H9 (cell line): ENCODE data around the gene OGFR. TPM values are rescaled to one million over a fixed set of nuclear protein-coding genes. Genes with fewer than 3 reads are reported as not detected.

ENCODE experiments used
- DNase-seq: peaks from one replicate; pipeline ENCODE4 v3.0.0-alpha.2; 2017
- H2AFZ ChIP-seq: one replicate; pipeline ENCODE4 v1.6.1; 2013; ENCODE audit warnings: mild to moderate bottlenecking, low read length, control low read depth, moderate library complexity
- H2AK5ac ChIP-seq: 2 replicates; pipeline ENCODE4 v1.6.1; 2013; ENCODE audit warnings: low read length, control low read depth, mixed read lengths; ENCODE audit not compliant: insufficient read length
- H2BK120ac ChIP-seq: one replicate; pipeline ENCODE4 v1.6.1; 2013; ENCODE audit warnings: low read depth, mild to moderate bottlenecking, low read length, control low read depth, inconsistent platforms; ENCODE audit not compliant: poor library complexity, severe bottlenecking
- H2BK12ac ChIP-seq: 2 replicates; pipeline ENCODE4 v1.6.1; 2013; ENCODE audit warnings: low read length, control low read depth, mixed read lengths, low read depth; ENCODE audit not compliant: insufficient read length
- H2BK15ac ChIP-seq: 2 replicates; pipeline ENCODE4 v1.6.1; 2013; ENCODE audit warnings: low read depth, low read length, control low read depth
- H2BK20ac ChIP-seq: one replicate; pipeline ENCODE4 v1.6.1; 2013; ENCODE audit warnings: low read depth, mild to moderate bottlenecking, low read length, control low read depth, inconsistent platforms; ENCODE audit not compliant: poor library complexity, severe bottlenecking
- H2BK5ac ChIP-seq: 2 replicates; pipeline ENCODE4 v1.6.1; 2013; ENCODE audit warnings: low read length, control low read depth, mixed read lengths; ENCODE audit not compliant: insufficient read length
- H3K14ac ChIP-seq: 2 replicates; pipeline ENCODE4 v1.6.1; 2013; ENCODE audit warnings: low read length, control low read depth; ENCODE audit not compliant: insufficient read depth
- H3K18ac ChIP-seq: 2 replicates; pipeline ENCODE4 v1.6.1; 2013; ENCODE audit warnings: low read depth, mild to moderate bottlenecking, mixed read lengths, low read length, control low read depth; ENCODE audit not compliant: insufficient read length
- H3K23ac ChIP-seq: 2 replicates; pipeline ENCODE4 v1.6.1; 2013; ENCODE audit warnings: low read length, control low read depth, mixed read lengths, low read depth; ENCODE audit not compliant: insufficient read length
- H3K23me2 ChIP-seq: 2 replicates; pipeline ENCODE4 v1.6.1; 2013; ENCODE audit warnings: low read depth, mild to moderate bottlenecking, mixed read lengths, low read length, control low read depth; ENCODE audit not compliant: insufficient read length, poor library complexity, severe bottlenecking
- H3K27ac ChIP-seq: 2 replicates; pipeline ENCODE4 v1.5.1; 2013; ENCODE audit warnings: low read length, control low read depth, mixed read lengths, low read depth; ENCODE audit not compliant: insufficient read length
- H3K27me3 ChIP-seq: 2 replicates; pipeline ENCODE4 v1.6.1; 2013; ENCODE audit warnings: low read length, control low read depth, inconsistent platforms; ENCODE audit not compliant: insufficient read depth
- H3K4ac ChIP-seq: 2 replicates; pipeline ENCODE4 v1.6.1; 2013; ENCODE audit warnings: low read depth, mild to moderate bottlenecking, control low read depth, inconsistent platforms, low read length, moderate library complexity
- H3K4me1 ChIP-seq: 2 replicates; pipeline ENCODE4 v1.6.1; 2013; ENCODE audit warnings: low read length, control low read depth, inconsistent platforms; ENCODE audit not compliant: insufficient read depth
- H3K4me2 ChIP-seq: 2 replicates; pipeline ENCODE4 v1.6.1; 2013; ENCODE audit warnings: low read length, control low read depth, mixed read lengths; ENCODE audit not compliant: insufficient read length, insufficient read depth
- H3K56ac ChIP-seq: 2 replicates; pipeline ENCODE4 v1.6.1; 2013; ENCODE audit warnings: low read depth, mild to moderate bottlenecking, mixed read lengths, low read length, control low read depth; ENCODE audit not compliant: insufficient read length
- H3K79me1 ChIP-seq: 2 replicates; pipeline ENCODE4 v1.6.1; 2013; ENCODE audit warnings: low read depth, mild to moderate bottlenecking, moderate library complexity, low read length, control low read depth, inconsistent platforms; ENCODE audit not compliant: insufficient read depth, poor library complexity, severe bottlenecking
- H3K79me2 ChIP-seq: 2 replicates; pipeline ENCODE4 v1.6.1; 2013; ENCODE audit warnings: low read length, control low read depth, inconsistent platforms; ENCODE audit not compliant: insufficient read depth
- H3K9ac ChIP-seq: 2 replicates; pipeline ENCODE4 v1.6.1; 2013; ENCODE audit warnings: low read length, control low read depth, mixed read lengths; ENCODE audit not compliant: insufficient read length; ENCODE audit errors: extremely low read depth
- H3K9me3 ChIP-seq: one replicate; pipeline ENCODE4 v1.6.1; 2013; ENCODE audit warnings: low read depth, low read length, inconsistent platforms; ENCODE audit not compliant: control insufficient read depth
- H3T11ph ChIP-seq: one replicate; pipeline ENCODE4 v1.6.1; 2013; ENCODE audit warnings: mild to moderate bottlenecking, low read length, control low read depth, inconsistent platforms
- H4K20me1 ChIP-seq: one replicate; pipeline ENCODE4 v1.6.1; 2013; ENCODE audit not compliant: control insufficient read depth, insufficient read length, insufficient read depth
- H4K5ac ChIP-seq: 2 replicates; pipeline ENCODE4 v1.6.1; 2013; ENCODE audit warnings: low read depth, mild to moderate bottlenecking, mixed read lengths, low read length, control low read depth; ENCODE audit not compliant: insufficient read length
- H4K8ac ChIP-seq: replicated peaks from 2 replicates; pipeline ENCODE4 v1.6.1; 2013; ENCODE audit warnings: low read length, control low read depth, mixed read lengths, low read depth; ENCODE audit not compliant: insufficient read length
- H4K91ac ChIP-seq: 2 replicates; pipeline ENCODE4 v1.6.1; 2013; ENCODE audit warnings: low read depth, mild to moderate bottlenecking, moderate library complexity, mixed read lengths, low read length, control low read depth; ENCODE audit not compliant: insufficient read length
- H3K27ac Mint-ChIP-seq, 3 experiments: 2 replicates in 2 of 3; 3 replicates in 1 of 3; pipeline ENCODE4 v1.8.0; 2020 to 2021; ENCODE audit warnings: mixed read lengths in 3 of 3, mild to moderate bottlenecking in 1 of 3, moderate library complexity in 1 of 3
- H3K27me3 Mint-ChIP-seq: 2 replicates; pipeline ENCODE4 v1.8.0; 2021; ENCODE audit warnings: low read depth, mild to moderate bottlenecking, moderate library complexity, mixed read lengths
- H3K36me3 Mint-ChIP-seq, 3 experiments: 2 replicates in 2 of 3; 3 replicates in 1 of 3; pipeline ENCODE4 v1.8.0; 2020 to 2021; ENCODE audit warnings: low read depth in 3 of 3, mixed read lengths in 3 of 3; ENCODE audit not compliant: insufficient read depth in 1 of 3
- H3K4me1 Mint-ChIP-seq, 2 experiments: 2 replicates each; pipeline ENCODE4 v1.8.0; 2020; ENCODE audit warnings: mixed read lengths in 2 of 2
- H3K4me3 Mint-ChIP-seq, 2 experiments: 2 replicates in 1 of 2; 3 replicates in 1 of 2; pipeline ENCODE4 v1.8.0; 2020 to 2021; ENCODE audit warnings: mild to moderate bottlenecking in 2 of 2, mixed read lengths in 2 of 2, moderate library complexity in 1 of 2
- H3K9me3 Mint-ChIP-seq, 2 experiments: 2 replicates in 1 of 2; 3 replicates in 1 of 2; pipeline ENCODE4 v1.8.0; 2020; ENCODE audit warnings: mild to moderate bottlenecking in 2 of 2, mixed read lengths in 2 of 2, moderate library complexity in 1 of 2
- WGBS: extraction: QIAGEN DNeasy Blood & Tissue Kit; methylation state at CpG from one replicate; pipeline ENCODE4 v1.1.7; 2013; ENCODE audit warnings: missing lambda C conversion rate, low lambda C conversion rate, mixed read lengths; ENCODE audit not compliant: insufficient read length; ENCODE audit errors: extremely low coverage; 5-methylcytosine and 5-hydroxymethylcytosine counted together
- total RNA-seq: library from RNA; stranded (reverse); gene quantifications from 2 replicates; pipeline ENCODE4 v1.2.1, GENCODE V29; 2021
- TF ChIP-seq, protein P1 (sequence below): fragments of 200-600 bp; sonication (generic); conservative IDR thresholded peaks from 3 replicates; pipeline ENCODE4 v1.8.0; 2021; ENCODE audit warnings: antibody characterized with exemption, mild to moderate bottlenecking

The OGFR gene
- total RNA-seq, 1 experiment from 2014 or later: 33.1 TPM

DNA sequence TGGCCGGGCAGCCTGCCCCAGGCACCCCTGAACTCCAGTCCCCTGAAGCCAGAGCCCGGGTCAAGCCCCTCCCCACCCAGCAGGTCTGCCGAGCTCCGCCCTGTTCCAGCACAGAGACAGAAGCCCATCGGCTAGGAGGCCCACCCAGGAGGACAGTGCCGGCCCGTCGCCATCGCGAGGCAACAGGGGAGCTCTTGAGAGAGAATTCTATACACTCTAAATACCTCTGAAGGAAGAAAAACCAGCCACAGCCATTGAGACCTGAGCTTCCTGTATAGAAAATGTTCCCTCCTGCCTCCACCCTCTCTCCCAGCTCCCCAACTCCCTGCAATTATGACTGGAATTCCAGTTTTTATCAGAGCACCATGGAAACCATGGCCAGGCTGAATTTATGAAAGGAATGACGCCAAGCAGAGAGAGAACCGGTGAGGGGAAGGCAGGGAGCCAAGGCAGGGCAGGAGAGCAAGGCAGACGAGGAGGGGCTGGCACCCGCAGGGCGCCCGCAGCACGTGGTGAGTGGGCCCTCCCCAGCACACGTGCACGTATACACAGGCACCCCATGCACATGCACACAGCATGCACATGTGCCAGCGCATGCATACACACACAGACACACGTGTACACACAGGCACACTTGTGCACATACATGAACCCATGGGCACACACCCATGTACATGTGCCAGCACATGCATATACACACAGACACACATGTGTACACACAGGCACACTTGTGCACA lies 35.9 kb upstream of the OGFR start:
- no peak overlapping the region for H4K5ac ChIP-seq
- H3K4me1 ChIP-seq: no peaks in the 10 kb centered on the region
- no peaks in the 10 kb centered on the region for H3K23me2 ChIP-seq
- H3K9me3 ChIP-seq: no peaks in the 10 kb centered on the region
- Mint-ChIP-seq H3K27me3 (peaks cover 10% of the 10 kb centered on the region), H3K36me3 (no peaks in the 10 kb centered on the region), H3K4me3 (no peak overlapping the region), H3K27ac (no peak overlapping the region; a peak in 2 of 7 replicates), H3K4me1 (peaks cover 2 to 16% of the 10 kb centered on the region in 2 experiments; a peak in 3 of 4 replicates), H3K9me3 (no peaks in the 10 kb centered on the region; a peak in 1 of 5 replicates)
- H3K23ac ChIP-seq: no peak overlapping the region
- H3K56ac ChIP-seq: no peak overlapping the region
- H2BK12ac ChIP-seq: no peak overlapping the region
- WGBS: no CpG with 5 or more reads among the region's 21 CpGs
- no peak overlapping the region for H3K27ac ChIP-seq
- H3K9ac ChIP-seq: no peak overlapping the region
- H2AK5ac ChIP-seq: no peak overlapping the region
- no peak overlapping the region; the same call in 1 of the 2 replicates for H3K14ac ChIP-seq
- H3K4ac ChIP-seq: no peak overlapping the region
- H3K79me2 ChIP-seq: no peaks in the 10 kb centered on the region
- no peak overlapping the region for H3K4me2 ChIP-seq
- no peak overlapping the region for H2BK20ac ChIP-seq
- no peak overlapping the region for H3K18ac ChIP-seq
- no peak overlapping the region for H4K91ac ChIP-seq
- H4K20me1 ChIP-seq: no peaks in the 10 kb centered on the region
- H3T11ph ChIP-seq: no peak overlapping the region
- H2BK5ac ChIP-seq: no peak overlapping the region
- H4K8ac ChIP-seq: no peak overlapping the region
- TF ChIP-seq, protein P1, sequence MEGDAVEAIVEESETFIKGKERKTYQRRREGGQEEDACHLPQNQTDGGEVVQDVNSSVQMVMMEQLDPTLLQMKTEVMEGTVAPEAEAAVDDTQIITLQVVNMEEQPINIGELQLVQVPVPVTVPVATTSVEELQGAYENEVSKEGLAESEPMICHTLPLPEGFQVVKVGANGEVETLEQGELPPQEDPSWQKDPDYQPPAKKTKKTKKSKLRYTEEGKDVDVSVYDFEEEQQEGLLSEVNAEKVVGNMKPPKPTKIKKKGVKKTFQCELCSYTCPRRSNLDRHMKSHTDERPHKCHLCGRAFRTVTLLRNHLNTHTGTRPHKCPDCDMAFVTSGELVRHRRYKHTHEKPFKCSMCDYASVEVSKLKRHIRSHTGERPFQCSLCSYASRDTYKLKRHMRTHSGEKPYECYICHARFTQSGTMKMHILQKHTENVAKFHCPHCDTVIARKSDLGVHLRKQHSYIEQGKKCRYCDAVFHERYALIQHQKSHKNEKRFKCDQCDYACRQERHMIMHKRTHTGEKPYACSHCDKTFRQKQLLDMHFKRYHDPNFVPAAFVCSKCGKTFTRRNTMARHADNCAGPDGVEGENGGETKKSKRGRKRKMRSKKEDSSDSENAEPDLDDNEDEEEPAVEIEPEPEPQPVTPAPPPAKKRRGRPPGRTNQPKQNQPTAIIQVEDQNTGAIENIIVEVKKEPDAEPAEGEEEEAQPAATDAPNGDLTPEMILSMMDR: no peak
- H2BK120ac ChIP-seq: no peak overlapping the region
- no peaks in the 10 kb centered on the region for H3K27me3 ChIP-seq
- no peak overlapping the region for H2AFZ ChIP-seq
- DNase-seq: no peak
- no peaks in the 10 kb centered on the region for H3K79me1 ChIP-seq
- no peak overlapping the region for H2BK15ac ChIP-seq
